ENCODE measurements around the gene AGMAT.

The AGMAT gene

DNA sequence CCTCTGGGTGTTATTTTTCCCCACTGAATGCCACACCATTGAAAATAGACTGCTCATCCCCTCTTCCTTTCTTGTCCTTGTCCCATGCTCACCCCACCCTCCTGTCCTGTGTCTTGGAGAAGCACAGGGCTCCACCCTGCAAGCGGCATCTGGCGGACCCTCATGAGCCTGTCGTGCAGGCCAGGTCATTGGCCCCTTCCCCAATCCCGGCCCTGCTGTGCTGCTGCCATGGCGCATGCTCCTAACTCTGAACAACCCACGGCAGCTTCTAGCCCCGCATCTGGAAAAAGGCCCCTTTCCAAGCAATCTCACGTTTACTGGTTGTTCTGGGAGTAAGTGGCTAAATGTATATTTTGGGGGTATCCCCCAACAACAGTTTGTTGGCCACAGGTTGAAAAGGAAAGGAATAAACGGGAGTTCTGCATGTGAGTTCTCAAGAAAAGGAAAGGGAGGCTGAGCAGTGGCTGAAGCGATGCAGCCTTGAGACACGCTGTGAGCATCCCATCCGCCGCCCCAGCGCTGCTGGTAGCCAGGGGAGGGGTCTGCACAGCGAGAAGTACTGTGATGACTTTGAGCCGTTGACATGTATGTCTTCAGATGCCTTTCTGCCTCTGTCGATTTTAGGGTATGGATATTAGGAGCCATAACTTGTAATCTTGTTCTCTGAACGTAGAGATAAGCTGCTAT, 16.3 kb downstream of the AGMAT start:
- no peak for DNase-seq (ENCODE audit: low read depth)

DNA sequence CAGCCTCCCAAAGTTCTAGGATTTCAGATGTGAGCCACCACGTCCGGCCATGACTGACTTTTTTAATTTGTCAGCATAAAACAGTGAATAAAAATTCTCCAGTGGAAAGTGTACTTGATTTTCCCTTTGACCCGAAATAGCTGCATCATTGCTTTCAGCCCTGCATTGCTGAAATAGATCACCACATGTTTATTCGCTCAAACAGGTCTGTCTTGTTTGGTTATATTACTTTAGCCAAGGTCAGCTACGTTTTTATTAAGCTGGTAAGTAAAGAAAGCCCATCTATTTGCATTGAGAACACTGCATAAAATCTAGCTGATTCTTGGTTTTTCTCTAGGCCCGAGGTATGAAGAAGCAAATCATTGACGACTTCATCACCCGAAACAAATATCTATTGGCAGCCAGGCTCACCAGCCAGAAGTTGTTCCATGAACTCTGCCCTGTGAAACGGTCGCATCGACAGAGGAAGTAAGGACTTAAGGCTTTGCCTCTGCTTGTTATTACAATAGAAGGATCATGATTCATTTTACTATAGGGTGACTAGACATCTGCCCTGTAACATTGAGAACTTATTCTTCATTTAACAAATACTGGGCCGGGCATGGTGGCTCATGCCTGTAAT, 25.6 kb downstream of the AGMAT start:
- DNase-seq (ENCODE audit: low read depth): no peak

DNA sequence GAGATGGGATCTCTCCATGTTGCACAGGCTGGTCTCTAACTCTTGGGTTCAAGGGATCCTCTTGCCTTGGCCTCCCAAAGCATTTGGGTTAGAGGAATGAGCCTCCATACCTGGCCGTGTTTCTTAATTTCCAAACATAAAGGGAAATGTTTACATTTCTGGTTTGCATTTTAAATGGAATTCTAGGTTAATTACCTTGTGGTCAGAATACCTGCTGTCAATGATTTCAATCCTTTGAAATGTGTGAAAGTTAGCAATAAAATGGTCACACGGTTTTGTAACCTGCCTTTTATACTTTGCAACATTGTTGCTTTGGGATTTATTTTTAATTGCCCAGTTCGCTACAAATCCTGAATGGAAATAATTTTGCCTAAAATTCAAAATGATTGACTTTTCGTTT, 26.3 kb downstream of the AGMAT start:
- no peak for DNase-seq (ENCODE audit: low read depth)

DNA sequence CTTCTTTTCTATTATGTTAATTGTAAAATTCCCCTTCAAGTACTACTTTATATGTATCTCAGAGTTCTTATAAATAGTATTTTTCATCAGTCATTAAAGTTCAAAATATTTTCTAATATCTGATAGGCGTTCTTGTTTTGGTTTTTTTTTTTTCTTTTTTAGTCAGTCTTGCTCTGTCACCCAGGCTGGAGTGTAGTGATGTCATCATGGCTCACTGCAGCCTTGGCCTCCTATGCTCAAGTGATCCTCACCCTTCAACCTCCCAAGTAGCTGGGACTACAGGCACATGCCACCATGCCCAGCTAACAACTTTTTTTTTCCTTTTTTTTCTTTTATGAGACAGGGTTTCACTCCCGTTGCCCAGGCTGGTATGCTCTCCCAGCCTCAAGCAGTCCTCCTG, 27.3 kb downstream of the AGMAT start:
- no peak for DNase-seq (ENCODE audit: low read depth)

- DNase-seq (ENCODE audit: low read depth): no peak
Observed at GRCh38 chr1:15557008-15557407, 27.8 kb downstream of the AGMAT start.

- DNase-seq (ENCODE audit: low read depth): no peak
Observed at GRCh38 chr1:15550573-15550972, 34.3 kb downstream of the AGMAT start.

DNA sequence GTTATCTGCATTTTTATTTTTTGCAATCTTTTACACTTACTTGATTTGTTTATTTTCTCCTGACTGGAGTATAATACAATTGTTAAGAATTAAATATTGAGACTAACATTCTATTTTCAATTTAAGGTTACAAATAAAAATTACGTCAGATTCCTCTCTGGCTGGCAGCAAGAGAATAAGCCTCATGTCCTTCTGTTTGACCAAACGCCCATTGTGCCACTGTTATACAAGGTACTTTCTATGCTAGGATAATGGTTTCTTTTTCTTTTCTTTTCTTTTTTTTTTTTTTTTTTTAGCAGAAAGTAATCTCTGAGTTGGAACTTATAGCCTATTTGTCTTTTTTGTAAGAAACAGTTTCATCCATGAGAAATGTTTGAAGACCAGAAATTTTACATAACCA, 38.2 kb downstream of the AGMAT start:
- DNase-seq (ENCODE audit: low read depth): no peak

DNA sequence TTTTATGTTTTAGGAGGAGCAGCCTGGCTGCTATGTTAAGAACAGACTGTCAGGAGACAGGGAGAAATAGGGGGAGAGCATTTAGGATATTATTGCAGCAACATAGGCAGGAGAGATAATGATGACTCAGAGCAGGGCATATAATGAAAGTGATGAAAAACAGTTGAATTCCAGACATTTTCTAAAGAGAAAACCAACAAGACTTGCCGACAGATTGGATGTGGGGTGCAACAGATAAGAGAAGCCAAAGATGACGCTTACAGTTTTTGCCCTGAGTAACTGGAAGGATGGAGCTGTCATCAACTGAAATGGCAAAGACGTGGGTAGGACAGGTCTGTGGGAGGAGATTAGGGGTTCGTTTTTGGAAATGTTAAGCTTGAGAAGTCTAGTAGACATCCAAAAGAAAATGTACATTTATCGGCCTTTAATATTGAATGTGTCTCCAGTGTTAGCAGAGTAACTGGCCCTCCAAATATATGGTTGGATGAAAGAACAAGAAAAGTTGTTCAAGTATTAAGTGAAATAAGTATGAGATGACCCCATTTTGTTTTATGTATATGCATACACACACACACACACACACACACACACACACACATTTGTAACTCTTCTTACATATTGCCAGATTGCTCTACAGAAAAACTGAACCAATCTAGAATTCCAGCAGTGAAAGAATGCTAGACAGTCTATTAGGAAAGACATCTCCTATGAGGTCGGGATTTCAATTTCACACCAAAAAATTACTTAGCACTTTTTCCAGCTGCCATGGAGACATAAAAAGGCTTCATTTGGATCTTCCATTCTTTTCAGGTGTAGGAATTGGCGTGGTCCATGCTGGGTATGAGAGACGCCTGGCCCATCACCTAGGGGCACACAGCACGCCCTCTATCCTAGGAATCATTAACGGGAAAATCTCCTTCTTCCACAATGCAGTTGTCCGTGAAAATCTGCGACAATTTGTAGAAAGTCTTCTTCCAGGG, 41.0 kb downstream of the AGMAT start:
- no peak for DNase-seq (ENCODE audit: low read depth)

DNA sequence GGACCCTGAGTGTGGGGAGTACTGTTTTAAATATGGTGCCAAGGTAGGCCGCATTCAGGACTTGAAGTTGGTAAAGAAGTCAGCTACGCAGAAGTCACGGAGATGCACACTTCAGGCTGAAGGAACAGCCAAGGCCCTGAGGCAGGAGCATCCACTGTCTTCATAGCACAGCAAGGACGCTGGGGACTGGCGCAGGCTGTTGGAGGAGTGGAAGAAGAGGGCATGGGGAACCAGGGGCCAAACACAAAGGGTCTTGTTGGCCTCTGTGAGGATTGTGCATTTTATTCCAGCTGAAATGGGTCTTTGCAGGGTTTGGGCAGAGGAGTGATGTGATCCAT, 41.6 kb downstream of the AGMAT start:
- DNase-seq (ENCODE audit: low read depth): no peak

DNA sequence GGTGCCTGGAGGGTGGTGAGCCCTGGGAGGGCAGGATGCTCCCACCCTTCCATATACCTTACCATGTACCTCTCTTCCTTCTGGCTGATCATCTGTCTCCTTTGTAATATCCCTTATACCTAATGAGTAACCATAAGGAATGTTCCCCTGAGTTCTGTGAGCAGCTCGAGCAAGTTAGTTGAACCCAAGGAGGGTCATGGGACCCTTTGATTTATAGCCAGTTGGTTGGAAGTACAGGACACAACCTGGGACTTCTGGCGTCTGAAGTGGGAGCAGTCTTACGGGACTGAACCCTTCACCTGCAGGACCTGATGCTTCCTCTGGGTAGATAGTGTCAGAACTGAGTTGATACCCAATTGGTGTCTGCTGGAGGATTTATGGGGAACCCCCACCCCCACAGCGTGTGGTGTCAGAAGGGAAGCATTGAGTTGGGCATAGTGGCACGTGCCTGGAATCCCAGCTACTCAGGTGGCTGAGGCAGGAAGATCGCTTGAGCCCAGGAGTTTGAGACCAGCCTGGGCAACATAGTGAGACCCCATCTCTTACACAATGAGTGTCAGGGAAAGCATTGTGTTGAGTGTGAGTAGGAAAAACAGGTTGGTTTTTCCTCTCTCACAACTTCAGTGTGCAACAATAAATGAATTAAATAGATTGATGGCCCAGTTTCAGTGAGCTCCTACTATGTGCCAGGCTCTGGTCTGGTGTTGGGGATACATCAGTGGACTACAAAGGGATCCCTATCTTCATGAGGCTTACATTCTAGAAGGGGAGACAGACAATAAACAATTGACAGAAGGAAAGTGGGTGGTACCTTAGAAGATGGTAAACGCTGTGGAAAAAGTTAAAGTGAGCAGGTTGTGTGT, 42.2 kb downstream of the AGMAT start:
- no peak for DNase-seq (ENCODE audit: low read depth)

DNA sequence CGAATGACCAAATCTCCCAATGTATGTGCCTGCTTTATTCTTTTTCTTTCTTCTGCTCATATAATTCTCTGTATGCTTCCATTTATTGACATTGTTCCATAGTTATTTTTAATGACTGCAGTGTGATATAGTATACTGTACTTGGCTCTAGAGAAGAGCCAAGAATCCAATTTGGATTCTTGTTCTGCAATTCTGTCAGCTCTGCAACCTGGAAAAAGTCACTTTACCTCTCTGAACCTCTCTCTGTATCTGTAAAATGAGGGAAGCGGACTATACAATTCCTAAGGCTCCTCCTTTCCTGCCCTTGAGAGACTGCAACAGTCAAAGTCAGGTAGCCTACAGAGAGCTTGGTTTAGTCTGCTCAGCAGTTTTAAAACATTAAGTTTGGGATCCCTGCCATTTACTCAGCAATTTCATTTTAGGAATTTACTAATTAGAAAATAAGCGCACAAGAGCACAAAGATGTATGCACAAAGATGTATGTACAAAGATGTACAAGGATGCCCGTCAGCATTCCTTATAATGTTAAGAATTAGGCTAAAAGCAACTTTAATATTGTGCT, 43.5 kb downstream of the AGMAT start:
- DNase-seq (ENCODE audit: low read depth): no peak

- no peak for DNase-seq (ENCODE audit: low read depth)
Observed at GRCh38 chr1:15540186-15540585, 44.7 kb downstream of the AGMAT start.

- no peak for DNase-seq (ENCODE audit: low read depth)
Observed at GRCh38 chr1:15538771-15539170, 46.1 kb downstream of the AGMAT start.

DNA sequence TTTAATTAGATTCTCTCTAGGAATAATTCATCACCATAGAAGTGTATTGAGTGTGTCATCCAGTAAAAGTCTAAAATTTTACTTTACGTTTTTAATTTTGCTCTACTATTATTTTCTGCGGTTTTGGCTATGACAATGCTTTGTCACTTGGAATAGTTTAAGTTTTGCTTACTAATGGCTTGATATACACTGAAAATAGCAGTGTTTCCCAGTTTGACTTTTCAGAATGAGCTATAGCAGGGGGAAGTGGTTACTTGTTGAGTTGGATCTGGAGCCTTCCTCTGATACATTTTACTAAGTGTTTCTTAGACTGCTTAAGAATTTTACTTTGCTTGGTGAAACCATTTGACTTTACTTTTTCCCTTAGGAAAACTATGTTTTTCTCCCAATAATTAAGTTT, 53.2 kb downstream of the AGMAT start:
- no peak for DNase-seq (ENCODE audit: low read depth)

- no peak for DNase-seq (ENCODE audit: low read depth)
Observed at GRCh38 chr1:15531003-15531402, 53.8 kb downstream of the AGMAT start.

DNA sequence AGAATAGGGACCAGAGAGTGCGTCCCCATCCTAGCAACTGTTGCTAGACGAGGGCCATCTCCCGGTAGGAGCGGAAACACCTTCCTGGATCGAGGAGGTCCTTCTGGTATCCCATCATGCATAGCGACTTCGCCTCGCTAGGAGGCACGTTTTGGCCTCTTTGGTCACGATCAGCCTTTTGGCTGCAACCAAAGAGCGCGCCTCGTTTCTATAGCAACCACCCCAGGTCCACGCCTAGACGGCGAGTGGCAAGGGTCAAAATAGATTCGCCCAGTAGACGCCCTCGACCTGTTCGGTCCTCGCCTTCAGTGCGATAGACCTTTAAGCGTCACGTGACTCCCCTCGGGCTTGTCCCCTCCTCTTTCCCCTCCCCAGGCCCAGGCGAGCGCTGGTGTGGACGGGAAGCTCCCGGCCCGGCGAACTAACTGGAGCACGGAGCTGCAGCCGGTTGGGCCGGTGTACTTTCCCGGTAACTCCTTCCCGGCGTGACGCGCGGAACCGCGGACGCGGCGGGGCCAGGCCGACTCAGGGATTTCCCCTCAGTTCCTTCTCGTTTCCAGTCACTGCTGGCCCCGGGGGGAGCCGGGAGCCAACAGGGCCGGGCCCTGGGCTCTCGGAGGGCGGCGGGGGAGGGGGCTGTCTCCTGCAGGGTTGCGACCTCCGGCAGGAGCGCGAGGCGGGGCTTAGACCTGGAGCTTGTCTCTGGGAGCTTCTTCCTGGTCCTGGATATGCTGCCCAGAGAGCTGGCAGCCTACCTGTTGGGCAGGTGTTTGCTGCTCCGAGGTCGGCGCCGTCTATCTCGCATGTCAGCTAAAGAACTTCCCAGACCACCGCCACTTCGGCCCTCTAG, 58.1 kb downstream of the AGMAT start, which contains the start of gene DNAJC16:
Gene DNAJC16, plus strand, starts transcription at position 359 of the 850 bp plus-strand sequence. CDS start 2,258 bp downstream, outside the sequence.
- DNase-seq (ENCODE audit: low read depth): peak; percentile 93

DNA sequence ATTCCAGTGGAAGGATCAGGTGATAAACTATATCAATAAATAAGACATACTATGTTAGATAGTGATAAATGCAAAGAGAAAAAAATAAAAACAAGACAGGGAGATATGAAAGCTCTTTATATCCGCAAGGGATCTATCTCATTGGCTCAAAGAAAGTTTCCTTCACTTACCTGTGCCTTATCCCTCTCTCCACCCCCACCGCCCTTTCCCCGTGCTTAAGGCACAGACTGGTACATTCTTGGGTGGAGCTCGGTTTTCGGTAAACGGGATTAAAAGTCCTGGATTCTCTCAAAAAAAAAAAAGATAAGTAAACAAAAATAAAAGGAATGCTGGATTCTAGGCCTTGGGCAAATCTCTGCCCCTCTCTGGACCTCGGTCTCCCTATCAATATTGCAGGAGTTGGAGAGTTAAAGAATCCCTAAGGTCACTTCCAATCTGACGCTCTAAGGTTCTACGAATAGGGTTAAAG, 58.8 kb downstream of the AGMAT start:
- no peak for DNase-seq (ENCODE audit: low read depth)

DNA sequence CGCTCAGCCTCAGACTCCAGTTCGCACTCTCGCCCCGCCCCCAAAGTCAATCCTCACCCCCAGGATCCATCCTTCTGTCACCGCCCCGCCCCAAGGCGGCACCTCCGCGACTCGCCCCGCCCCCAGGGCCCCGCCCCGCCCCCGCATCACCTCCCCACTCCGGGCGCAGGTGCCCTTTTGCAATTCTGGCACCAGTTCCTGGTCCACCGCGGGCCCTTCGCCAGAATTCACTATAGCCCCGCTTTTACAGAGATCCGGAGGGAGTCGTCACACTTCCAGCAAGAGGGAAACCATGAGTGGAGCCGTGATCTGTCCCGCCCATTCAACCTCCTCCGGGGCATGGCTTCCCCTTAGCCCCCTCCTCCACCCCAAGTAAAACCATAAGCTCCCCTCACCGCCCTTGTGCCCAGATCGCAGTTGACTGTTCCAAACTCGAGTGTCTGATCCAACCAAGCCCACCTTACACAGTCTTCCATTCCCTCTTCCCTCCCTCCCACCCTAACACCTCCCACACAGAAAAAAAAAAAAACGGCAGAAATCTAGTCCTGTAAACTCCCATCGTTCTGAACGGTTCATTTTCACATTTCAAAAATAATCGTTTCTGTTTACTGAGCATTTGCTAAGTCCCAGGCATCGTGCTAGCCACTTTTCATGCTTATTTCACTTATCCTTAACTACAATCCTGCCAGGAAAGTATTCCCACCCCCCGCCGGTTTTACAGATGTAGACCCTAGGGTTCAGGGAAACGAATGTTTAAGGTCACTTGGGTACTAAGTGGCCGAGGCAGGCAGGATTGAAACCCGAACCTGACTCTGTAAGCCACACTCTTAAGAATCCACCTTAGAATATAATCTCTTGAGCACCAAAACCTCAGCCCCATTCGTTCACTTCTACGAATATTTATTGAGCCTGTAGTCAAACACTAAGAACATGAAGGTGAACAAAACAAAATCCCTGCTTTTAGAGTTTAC, 59.5 kb downstream of the AGMAT start:
- DNase-seq (ENCODE audit: low read depth): no peak

Measured in activated T-cell treated with anti-CD3 and anti-CD28 coated beads for 48 hours (primary cell).